GM18870 (cell line): Measurements from ENCODE around the gene CPTP.

Experiments used
- ATAC-seq: cut with Tn5 transposase; IDR thresholded peaks from one replicate; pipeline ENCODE4 v1.9.1; 2021; ENCODE audit warnings: moderate library complexity; ENCODE audit not compliant: unreplicated experiment

CPTP gene

DNA sequence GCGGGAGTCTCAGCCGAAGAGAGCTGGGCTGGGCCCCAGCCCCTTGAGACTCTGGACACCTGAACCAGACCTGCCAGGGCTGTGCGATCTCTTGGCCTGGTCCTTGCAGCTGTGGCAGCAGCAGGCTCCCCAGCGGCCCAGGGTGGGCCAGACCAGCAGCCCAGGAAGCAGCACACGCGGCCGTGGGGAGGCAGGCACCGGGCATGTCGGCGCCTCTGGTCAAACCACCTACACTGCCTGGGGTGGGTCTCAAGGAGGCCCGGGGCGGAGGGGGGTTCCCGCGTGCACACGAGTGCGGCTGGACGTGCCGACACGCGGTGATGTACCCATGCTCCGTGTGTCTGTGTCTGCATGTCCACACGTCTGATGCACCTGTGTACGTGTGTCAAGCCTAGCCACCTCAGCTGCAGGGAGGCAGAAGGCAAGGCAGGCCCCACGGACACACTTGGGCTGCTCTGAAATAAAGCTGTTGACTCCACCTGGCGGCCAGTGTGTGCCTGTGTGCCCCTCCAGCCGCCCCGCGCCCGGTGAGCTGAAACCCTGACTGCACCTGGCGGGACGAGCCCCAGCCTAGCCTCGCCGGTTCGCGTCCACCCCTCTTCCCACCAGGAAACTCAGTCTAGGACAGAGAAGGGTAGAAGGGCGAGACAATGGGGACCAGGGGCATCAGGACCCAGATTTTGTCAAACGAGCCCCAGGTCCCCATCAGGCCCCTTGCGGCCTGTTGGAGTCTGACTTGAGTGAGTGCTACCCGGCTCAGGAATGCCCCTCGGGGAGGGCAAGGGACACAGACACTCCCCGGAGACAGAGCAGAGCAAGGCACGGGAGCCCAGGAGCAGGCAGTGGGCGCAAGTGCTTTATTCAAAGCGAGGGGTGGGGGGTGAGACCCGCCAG lies 32.8 kb upstream of the CPTP start:
- no peak for ATAC-seq

DNA sequence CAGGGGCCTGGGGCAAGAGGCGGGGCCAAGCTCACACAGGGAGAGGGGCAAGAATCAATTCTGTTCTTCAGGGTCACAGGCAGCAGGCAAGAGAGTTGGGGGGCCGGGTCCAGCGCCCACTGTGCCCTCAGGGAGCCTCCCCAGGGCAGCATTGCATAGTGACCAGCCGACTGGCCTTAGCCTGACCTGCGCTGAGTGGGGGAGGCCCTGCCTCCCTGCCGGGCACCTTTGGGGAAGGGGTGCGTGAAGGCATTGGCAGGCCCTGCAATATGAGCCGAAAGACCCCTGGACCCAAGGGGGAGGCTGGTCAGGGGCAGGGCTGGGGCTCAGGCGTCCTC lies 32.2 kb upstream of the CPTP start:
- ATAC-seq = no peak

DNA sequence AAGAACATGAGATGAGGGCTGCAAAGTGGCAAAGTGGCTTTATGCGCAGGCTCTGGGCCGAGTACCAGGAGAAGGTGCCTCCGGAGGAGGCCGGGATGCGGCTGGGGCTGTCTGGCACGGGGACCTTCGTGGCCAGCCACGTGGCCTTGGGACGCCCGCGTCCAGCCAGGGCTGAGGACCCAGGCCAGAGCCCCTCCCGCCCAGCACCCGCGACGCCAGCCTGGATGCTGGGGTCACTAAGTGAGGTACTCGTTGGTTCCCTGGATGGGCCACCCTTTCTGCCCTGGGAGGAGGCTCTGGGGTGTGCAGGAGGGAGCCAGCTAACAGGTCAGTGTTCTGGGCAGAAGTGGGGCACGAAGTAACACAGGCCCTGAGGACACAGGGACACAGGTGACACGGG lies 31.8 kb upstream of the CPTP start:
- no peak for ATAC-seq

DNA sequence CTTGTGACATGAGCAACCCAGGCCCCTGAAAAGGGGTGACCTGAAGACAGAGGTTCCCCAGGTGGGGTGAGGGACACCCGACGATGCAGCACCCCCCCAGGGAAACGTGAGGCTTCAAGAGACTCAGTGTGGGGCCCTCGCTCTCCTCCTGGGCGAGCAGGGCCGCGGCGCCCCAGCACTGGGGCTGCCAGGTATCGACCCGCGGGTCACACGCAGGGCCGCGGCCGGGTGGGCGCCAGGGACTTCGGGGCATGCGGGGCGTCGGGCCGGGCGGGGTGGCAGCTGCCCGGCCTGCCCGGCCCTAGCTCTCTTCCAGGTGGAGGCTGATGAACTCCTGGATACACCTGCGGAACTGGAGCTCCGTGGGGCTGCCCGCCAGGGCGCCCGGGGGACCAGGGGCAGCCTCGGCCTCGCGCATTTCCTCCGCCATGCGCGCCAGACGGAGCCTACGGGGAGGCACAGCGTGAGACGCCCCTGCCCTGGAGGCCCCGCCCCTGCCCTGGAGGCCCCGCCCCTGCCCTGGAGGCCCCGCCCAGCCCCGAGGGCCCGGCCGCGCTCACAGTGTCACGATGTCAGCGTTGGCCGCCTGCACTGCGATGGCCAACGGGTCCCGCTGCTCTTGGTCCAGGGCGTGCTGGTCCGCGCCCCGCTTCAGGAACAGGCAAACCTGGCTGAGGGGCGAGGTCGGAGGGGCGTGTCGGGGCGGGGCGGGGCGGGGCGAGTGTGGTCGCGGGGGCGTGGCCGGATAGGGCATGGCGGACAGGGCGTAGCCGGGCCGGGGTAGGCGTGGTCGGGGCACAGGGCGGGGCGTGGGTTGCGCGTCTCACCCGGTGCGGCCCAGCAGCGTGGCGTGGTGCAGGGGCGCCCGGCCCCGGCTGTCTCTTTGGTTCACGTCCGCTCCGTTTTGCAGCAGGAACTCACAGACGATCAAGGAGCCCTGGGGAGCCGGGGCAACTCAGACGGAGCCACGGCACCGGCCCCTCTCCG lies 31.0 kb upstream of the CPTP start:
- no peak for ATAC-seq

DNA sequence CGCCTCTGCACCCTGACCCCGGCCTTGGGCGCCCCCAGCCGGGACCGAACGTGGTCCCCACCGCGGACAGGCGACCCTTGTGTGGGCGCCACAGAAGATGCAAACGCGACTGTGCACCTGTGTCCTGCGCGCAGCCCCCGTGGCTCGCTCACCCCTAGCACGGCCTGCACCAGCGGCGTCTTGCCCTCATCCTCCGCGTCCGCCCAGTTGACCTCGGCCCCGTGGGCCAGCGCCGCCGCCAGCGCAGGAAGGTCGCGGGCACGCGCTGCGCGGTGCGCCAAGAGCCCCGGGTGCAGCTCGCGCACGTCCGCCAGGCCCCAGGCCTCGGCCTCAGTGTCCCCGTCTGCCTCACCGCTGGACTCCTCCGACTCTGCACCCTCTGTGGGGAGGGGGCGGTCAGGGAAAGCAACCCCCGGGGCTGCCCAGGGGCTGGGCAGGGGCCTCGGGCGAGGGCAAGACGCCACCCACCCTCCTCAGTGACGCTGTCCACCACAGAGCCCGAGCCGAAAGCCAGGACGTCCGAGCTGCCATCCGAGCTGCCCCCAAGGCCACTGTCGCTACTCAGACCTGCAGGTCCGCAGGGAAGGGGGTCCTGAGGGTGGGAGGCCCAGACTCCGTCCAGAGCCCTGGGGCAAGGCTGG lies 30.2 kb upstream of the CPTP start:
- ATAC-seq = no peak

DNA sequence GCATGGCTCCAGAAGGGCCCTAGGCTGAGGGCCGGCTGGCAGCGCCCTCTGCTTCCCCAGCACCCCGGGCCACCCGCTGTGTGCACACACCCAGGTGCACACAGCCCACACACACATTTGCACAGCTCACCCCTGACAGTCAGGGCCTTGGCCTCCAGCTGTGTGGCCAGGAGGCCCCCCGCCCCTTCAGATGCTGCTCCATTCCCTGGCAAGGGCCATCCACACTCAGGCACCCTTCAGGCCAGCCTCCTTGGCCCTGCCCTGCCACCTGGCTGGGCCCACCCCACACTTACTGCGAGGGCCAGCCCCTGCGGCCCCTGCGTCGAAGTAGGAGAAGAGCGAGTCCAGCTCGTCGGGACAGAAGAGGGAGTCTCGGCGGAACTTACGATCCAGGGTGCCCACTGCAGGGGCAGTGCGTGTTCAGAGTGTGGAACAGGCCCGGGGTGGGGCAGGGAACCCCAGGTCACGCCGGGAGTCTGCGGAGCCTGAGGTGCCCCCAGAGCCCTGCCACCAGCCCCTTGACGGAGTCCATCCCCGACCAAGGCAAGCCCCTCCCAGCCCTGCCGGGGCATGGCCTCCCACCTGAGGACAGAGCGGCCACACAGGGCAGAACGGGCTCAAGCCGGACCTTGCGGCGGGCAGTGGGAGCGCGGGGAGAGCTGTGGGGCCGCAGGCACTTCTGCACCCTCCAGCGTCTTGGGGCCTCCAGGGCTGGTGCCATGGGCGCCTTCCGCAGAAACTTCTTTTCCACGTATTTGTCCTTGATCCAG lies 29.3 kb upstream of the CPTP start:
- no peak for ATAC-seq

DNA sequence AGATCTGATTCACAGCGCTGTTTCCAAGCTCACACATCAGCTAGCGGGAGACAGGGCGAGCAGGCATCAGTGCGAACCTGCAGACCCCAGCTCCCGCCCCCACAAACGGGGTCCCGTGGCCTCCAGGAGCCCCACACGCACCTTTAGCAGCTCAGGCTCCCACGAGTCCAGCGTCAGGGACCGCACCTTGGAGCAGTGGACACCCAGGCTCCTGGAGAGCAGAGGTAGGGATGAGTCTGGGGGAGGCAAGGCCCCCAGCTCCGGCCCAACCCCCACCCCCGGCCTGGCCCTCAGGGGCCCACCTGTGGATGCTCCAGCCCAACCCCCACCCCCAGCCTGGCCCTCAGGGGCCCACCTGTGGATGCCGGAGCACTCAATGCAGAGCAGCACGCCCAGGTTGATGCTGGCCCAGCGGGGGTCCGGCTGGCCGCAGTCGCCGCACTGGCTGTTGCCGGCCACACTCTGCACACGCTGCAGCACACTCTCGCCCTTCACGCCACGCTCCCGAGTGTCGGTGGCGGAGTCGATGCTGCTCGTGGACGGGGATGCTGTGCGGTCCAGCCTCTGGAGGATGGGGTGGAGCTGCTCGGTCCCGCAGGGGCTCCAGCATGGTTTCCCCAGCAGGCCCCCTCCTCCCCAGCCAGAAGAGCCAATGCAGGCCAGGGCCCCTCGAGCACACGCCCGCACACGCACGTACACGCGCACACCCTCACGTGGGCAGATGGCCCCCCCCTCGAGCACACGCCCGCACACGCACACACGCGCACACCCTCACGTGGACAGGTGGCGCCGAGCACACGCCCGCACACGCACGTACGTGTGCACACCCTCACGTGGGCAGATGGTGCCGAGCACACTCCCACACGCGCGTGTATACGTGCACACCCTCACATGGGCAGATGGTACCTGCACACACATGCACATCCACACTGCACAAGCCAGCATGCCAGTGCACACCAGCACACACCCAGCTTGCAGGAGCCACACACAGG lies 28.2 kb upstream of the CPTP start:
- no peak for ATAC-seq

DNA sequence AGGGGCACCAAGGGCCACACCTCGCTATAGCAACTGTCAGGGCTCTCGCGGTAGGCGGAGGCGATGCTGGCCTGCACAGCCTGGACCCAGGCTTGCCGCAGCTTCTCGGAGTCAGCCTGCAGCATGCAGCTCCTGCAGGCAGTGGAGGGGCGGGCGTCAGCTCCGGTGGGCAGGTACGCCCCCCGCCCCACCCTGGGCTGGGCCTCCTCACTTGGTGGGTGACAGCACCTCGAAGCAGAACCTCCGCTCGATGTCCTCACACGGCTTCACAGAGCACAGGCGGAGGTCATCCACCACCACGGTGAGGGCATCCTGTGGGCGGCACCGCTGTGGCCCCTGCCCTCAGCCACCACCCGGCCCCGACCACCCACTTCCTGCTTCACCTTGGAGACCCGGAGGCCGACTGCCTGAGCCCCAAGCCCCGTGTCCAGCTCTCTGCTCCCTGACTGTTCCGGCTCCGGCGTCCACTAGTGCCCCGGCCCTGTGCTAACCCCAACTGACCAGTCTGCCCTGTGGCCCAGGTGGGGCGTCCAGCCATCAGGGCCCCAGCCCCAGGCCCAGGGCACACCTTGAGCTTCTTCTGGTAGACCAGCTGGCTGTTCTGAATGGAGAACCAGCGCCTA lies 26.7 kb upstream of the CPTP start:
- ATAC-seq = no peak

DNA sequence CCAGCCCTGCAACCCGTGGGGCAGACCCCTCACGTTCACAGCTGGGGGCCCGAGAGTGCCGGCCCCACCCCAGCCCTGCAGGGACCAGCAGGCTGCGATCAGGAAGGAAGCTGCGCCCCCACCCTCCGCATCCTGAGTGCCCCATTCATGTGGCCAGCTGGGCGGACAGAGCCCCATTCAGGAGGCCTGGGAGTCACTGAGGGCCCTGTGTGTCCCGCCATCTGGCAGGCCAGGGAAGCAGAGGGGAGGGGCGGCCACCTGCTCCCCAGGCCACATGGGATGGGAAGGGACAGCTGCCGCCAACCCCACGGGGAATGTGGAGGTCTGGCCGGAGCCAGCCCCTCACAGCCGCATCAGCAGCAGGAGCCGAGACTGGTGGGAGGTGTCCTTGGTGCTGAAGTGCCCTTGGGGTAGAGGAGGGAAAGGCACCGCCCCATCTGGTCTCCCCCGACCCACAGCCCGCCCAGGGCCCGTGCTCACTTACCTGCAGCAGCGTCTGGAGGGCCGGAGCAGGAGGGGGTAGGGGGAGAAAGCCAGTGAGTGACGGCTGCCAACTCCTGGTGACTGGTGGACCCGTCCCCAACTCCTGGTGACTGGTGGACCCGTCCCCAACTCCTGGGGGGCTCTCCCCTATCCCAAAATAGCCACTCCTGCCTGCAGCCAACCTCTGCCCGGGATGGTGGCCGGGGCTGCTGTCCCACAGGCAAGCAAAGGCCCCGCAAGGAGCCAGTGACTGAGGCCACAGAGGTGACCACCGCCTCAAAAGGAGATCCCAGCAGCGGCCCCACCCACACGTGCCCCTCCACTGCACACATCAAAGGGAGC lies 25.5 kb upstream of the CPTP start:
- ATAC-seq = no peak

DNA sequence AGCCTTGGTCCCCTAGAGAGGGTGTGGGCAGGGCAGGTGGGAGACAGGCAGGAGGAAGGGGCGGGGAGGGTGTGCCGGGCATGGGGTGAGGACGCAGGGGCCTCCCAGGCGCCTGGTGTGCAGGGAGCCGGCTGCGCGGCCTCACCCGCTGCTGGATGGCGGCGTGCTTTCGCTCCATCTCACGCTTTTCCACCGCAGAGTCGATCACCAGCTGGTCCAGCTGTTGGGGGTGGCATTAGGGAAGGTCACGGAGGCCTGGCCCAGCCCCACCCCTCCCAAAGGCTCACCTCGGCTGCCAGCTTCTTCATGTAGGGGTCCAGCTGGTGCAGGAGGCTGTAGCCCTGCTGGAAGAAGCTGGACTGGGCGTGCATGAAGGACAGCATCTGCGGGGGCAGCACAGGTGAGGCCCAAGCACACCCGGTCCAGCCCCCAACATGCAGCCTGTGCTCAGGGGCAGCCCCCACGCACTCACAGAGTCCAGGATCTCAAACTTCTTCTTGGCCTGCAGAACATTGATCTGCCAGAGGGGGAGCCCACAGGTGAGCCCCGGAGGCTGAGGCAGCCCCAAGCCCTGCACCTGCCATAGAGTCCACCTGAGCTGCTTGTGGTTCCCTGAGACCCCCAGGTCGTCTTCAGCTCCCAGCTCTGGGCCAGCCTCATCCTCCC lies 24.8 kb upstream of the CPTP start:
- ATAC-seq = no peak

DNA sequence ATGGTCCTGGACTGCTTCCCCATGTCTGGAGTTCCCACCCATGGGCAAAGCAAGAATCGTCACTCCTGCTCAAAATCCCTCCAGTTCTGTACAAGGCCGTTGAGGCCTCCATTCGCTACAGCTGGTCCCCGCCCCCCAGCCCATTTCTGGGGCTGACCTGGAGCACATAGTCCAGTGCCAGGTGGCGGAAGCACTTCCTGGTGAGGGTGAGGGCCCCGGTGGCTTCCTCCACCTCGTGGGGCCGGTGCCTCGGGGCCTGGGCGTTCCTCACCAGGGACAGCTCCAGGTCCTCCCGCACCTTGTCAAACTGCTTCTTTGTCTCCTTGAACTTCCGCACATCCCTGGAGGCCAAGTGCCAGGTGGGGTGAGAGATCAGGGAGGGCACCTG lies 24.3 kb upstream of the CPTP start:
- ATAC-seq = no peak

DNA sequence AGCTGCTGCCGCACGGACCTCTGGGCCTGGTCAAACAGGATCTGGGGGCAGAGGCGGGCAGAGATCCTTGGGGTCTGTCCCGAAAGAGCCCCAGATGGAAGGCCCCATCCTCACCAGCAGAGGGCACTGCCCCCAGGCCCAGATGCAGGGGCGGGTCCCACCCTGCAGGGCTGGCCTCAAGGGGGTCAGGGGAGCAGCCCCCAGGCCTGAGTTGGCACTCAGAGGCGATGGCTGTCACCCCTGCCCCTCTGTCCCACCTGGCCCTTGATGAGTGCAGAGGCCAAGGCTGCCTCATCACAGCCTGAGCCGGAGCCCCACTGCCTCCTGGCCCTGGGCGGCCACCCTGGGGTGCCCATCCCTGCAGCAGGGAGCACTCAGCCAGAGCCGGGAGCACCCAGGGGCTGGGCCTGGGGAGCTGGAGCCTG lies 22.6 kb upstream of the CPTP start:
- ATAC-seq = no peak

DNA sequence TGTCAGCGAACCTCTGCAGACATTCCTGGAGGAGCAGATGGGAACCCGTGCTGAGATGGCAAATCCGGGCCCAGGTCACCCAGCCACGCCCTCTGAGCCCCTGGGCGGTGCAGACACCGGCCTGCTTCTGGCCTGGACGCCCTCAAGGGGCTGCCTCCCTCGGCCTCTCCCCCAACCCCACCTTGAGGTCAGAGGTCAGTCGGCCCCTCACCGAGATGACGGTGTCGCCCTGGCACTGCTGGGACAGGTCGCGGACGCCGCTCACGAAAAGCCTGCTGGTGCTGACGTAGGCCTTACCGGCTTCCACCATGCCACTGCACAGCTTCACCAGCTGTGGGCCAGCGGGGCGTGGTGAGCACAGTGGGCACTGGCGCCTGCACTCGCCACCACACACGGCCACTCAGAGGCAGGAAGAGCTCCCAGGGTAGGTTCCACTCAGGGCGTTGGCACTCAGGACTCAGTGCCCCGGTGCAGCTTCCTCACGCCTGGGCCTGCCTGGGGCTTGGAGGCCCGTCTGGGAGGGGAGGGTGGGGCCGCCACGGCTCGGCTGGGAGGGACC lies 21.6 kb upstream of the CPTP start:
- no peak for ATAC-seq

DNA sequence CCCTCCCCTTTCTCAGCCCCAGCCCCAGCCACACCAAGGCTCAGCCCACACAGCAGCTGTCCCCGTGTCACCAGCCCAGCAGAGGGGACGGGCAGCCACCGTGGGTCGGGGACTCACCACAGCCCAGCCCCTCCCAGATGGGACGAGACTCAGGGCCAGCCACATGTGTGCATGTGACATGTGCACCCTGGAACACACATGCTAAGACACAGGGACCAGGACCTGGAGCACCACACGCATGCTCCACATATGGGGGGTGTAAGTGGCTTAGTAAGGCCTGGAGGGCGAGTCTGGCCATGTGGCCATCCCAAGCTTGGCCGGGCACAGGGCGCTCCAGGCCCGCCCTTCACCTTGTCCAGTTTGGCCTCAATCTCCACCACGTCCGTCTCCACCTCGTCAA lies 20.9 kb upstream of the CPTP start:
- no peak for ATAC-seq

DNA sequence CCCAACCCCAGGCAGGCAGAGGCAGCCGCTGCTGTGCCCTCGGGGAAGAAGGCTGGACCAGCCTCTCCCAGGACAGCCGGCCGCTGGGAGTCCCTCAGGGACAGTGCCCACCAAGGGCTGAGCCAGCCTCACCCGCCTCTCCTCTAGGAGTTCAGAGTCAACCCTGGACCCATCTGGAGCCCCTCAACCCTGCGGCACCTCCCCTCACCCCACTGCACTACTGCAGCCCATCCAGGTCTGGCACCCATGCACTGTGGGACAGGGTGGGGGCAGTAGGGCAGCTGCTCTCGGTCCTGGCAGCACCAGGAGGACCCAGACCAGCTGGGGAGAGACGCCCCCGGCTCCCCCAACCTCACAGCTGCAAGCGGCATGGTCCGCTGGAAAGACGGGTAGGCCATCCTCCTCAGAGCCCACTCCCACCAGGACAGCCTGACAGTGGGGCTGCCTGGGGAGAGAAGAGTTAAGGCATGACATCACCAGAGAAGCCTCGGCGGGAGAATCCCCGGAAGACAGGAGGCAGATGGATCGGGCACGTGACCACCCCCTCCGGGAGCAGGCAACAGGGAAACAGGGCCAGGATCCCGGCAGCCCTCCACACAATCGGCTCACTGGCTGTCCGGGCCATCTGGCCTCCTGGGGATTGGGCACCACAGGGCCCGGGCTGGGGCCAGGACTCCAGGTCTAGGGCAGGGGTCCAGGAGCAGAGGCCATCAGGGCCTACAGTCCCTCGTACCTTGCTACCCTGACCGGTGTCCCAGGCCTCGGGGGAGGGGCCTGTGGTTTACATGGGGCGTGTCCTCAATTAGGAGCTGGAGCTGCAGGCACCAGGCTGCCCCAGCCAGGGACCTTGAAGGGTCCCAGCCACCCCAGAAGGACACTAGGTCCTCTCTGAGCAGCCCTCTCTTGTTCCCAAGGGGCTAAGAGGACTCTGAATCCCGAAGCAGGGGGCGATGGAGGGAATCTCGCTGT lies 20.0 kb upstream of the CPTP start:
- ATAC-seq = no peak
